ENCODE data around the gene PITX2.

The PITX2 gene

GRCh38 chr4:110624904-110625494, 2.1 kb upstream of the PITX2 start:
- DNase-seq: no peak

GRCh38 chr4:110624398-110624780, 1.5 kb upstream of the PITX2 start:
- DNase-seq: no peak

GRCh38 chr4:110623718-110624397, 981 bp upstream of the PITX2 start:
- DNase-seq: no peak

- DNase-seq: no peak
These were observed 782 bp downstream of the PITX2 start for GRCh38 chr4:110621839-110622751.

GRCh38 chr4:110621328-110621812, 1.5 kb downstream of the PITX2 start:
- DNase-seq: no peak

GRCh38 chr4:110620691-110621327, 2.1 kb downstream of the PITX2 start:
- DNase-seq: no peak

- DNase-seq: no peak
These were observed 2.6 kb downstream of the PITX2 start for GRCh38 chr4:110620322-110620690.

GRCh38 chr4:110619463-110620247, 3.2 kb downstream of the PITX2 start:
- DNase-seq: no peak

GRCh38 chr4:110618581-110619462, 4.1 kb downstream of the PITX2 start:
- DNase-seq: no peak

- DNase-seq: no peak
These were observed 5.0 kb downstream of the PITX2 start for GRCh38 chr4:110617646-110618580.

- DNase-seq: no peak
These were observed 5.7 kb downstream of the PITX2 start for GRCh38 chr4:110617075-110617640.

- no peak for DNase-seq
These were observed 6.4 kb downstream of the PITX2 start for GRCh38 chr4:110616238-110617074.

- DNase-seq: no peak
These were observed 7.3 kb downstream of the PITX2 start for GRCh38 chr4:110615353-110616237.

- no peak for DNase-seq
These were observed 7.9 kb downstream of the PITX2 start for GRCh38 chr4:110614976-110615352.

GRCh38 chr4:110614173-110614963, 8.5 kb downstream of the PITX2 start:
- no peak for DNase-seq

Measured in anterior cingulate cortex (tissue), 58 donors.